ENCODE measurements around the gene MACROH2A2.
"Not testable (repeated sequence)": the region's sequence is repeated elsewhere in the genome, so short reads cannot be mapped to it uniquely, and the experiment has no call there.

Gene MACROH2A2

GRCh38 chr10:70069346-70069745 lies 16.7 kb downstream of the MACROH2A2 start:
- no peaks in the 10 kb centered on the region for H3K9me3 ChIP-seq (ENCODE audit: control insufficient read depth, low read depth, low read length)

GRCh38 chr10:70070834-70071233 lies 18.2 kb downstream of the MACROH2A2 start:
- Histone ChIP-seq H3K4me1 (ENCODE audit: control insufficient read depth, low read depth, low read length) (no peaks in the 10 kb centered on the region), H3K9ac (ENCODE audit: low read length) (no peak overlapping the region), H3K4me3 (ENCODE audit: low read length) (no peak overlapping the region), H3K36me3 (ENCODE audit: control insufficient read depth, low read depth, low read length) (no peaks in the 10 kb centered on the region), H3K27me3 (ENCODE audit: control insufficient read depth, insufficient read depth, low read length) (no peaks in the 10 kb centered on the region), H3K27ac (ENCODE audit: low read length) (no peak overlapping the region), H3K9me3 (ENCODE audit: control insufficient read depth, low read depth, low read length) (no peaks in the 10 kb centered on the region)

More at GRCh38 chr10:70069346-70069745, 16.7 kb downstream of the MACROH2A2 start:
- no peak overlapping the region for H3K4me3 ChIP-seq (ENCODE audit: low read length)
- no peak overlapping the region for H3K9ac ChIP-seq (ENCODE audit: low read length)
- H3K36me3 ChIP-seq (ENCODE audit: control insufficient read depth, low read depth, low read length) = no peaks in the 10 kb centered on the region
- H3K4me1 ChIP-seq (ENCODE audit: control insufficient read depth, low read depth, low read length) = no peaks in the 10 kb centered on the region
- H3K27ac ChIP-seq (ENCODE audit: low read length) = no peak overlapping the region
- no peaks in the 10 kb centered on the region for H3K27me3 ChIP-seq (ENCODE audit: control insufficient read depth, insufficient read depth, low read length)

GRCh38 chr10:70074165-70074564 lies 21.5 kb downstream of the MACROH2A2 start:
- Histone ChIP-seq H3K27me3 (ENCODE audit: control insufficient read depth, insufficient read depth, low read length) (no peaks in the 10 kb centered on the region), H3K27ac (ENCODE audit: low read length) (no peak overlapping the region), H3K36me3 (ENCODE audit: control insufficient read depth, low read depth, low read length) (no peaks in the 10 kb centered on the region), H3K9ac (ENCODE audit: low read length) (no peak overlapping the region), H3K9me3 (ENCODE audit: control insufficient read depth, low read depth, low read length) (no peaks in the 10 kb centered on the region), H3K4me3 (ENCODE audit: low read length) (no peak overlapping the region), H3K4me1 (ENCODE audit: control insufficient read depth, low read depth, low read length) (peaks cover 4% of the 10 kb centered on the region)

- no peak overlapping the region for H3K9ac ChIP-seq (ENCODE audit: low read length)
- H3K9me3 ChIP-seq (ENCODE audit: control insufficient read depth, low read depth, low read length) = no peaks in the 10 kb centered on the region
- H3K27me3 ChIP-seq (ENCODE audit: control insufficient read depth, insufficient read depth, low read length) = no peaks in the 10 kb centered on the region
- H3K36me3 ChIP-seq (ENCODE audit: control insufficient read depth, low read depth, low read length) = no peaks in the 10 kb centered on the region
- peaks cover 4% of the 10 kb centered on the region for H3K4me1 ChIP-seq (ENCODE audit: control insufficient read depth, low read depth, low read length)
- H3K4me3 ChIP-seq (ENCODE audit: low read length) = no peak overlapping the region
- H3K27ac ChIP-seq (ENCODE audit: low read length) = no peak overlapping the region
Measured at GRCh38 chr10:70074971-70075370, 22.3 kb downstream of the MACROH2A2 start.

GRCh38 chr10:70078329-70078728 lies 25.7 kb downstream of the MACROH2A2 start:
- H3K9ac ChIP-seq (ENCODE audit: low read length) = no peak overlapping the region
- peaks cover 4% of the 10 kb centered on the region for H3K4me1 ChIP-seq (ENCODE audit: control insufficient read depth, low read depth, low read length)
- H3K9me3 ChIP-seq (ENCODE audit: control insufficient read depth, low read depth, low read length) = no peaks in the 10 kb centered on the region
- no peak overlapping the region for H3K27ac ChIP-seq (ENCODE audit: low read length)
- no peaks in the 10 kb centered on the region for H3K36me3 ChIP-seq (ENCODE audit: control insufficient read depth, low read depth, low read length)
- H3K4me3 ChIP-seq (ENCODE audit: low read length) = no peak overlapping the region
- H3K27me3 ChIP-seq (ENCODE audit: control insufficient read depth, insufficient read depth, low read length) = no peaks in the 10 kb centered on the region

- Histone ChIP-seq H3K9me3 (ENCODE audit: control insufficient read depth, low read depth, low read length) (no peaks in the 10 kb centered on the region), H3K27me3 (ENCODE audit: control insufficient read depth, insufficient read depth, low read length) (no peaks in the 10 kb centered on the region), H3K4me3 (ENCODE audit: low read length) (no peak overlapping the region), H3K36me3 (ENCODE audit: control insufficient read depth, low read depth, low read length) (no peaks in the 10 kb centered on the region), H3K4me1 (ENCODE audit: control insufficient read depth, low read depth, low read length) (peaks cover 4% of the 10 kb centered on the region), H3K9ac (ENCODE audit: low read length) (no peak overlapping the region), H3K27ac (ENCODE audit: low read length) (no peak overlapping the region)
Measured at GRCh38 chr10:70078937-70079336, 26.3 kb downstream of the MACROH2A2 start.

GRCh38 chr10:70080789-70081188 lies 28.1 kb downstream of the MACROH2A2 start:
- H3K4me1 ChIP-seq (ENCODE audit: control insufficient read depth, low read depth, low read length); H3K9me3 ChIP-seq (ENCODE audit: control insufficient read depth, low read depth, low read length); H3K9ac ChIP-seq (ENCODE audit: low read length); H3K36me3 ChIP-seq (ENCODE audit: control insufficient read depth, low read depth, low read length); H3K27me3 ChIP-seq (ENCODE audit: control insufficient read depth, insufficient read depth, low read length); H3K4me3 ChIP-seq (ENCODE audit: low read length); H3K27ac ChIP-seq (ENCODE audit: low read length): not testable (repeated sequence)

GRCh38 chr10:70084189-70084588 lies 31.5 kb downstream of the MACROH2A2 start:
- Histone ChIP-seq H3K4me1 (ENCODE audit: control insufficient read depth, low read depth, low read length) (peaks cover under 1% of the 10 kb centered on the region), H3K9ac (ENCODE audit: low read length) (no peak overlapping the region), H3K27ac (ENCODE audit: low read length) (no peak overlapping the region), H3K4me3 (ENCODE audit: low read length) (no peak overlapping the region), H3K27me3 (ENCODE audit: control insufficient read depth, insufficient read depth, low read length) (no peaks in the 10 kb centered on the region), H3K36me3 (ENCODE audit: control insufficient read depth, low read depth, low read length) (no peaks in the 10 kb centered on the region), H3K9me3 (ENCODE audit: control insufficient read depth, low read depth, low read length) (no peaks in the 10 kb centered on the region)

GRCh38 chr10:70085975-70086613 lies 33.4 kb downstream of the MACROH2A2 start:
- H3K9me3 ChIP-seq (ENCODE audit: control insufficient read depth, low read depth, low read length) = no peaks in the 10 kb centered on the region
- H3K4me3 ChIP-seq (ENCODE audit: low read length) = no peak overlapping the region
- no peak overlapping the region for H3K27ac ChIP-seq (ENCODE audit: low read length)
- H3K27me3 ChIP-seq (ENCODE audit: control insufficient read depth, insufficient read depth, low read length) = no peaks in the 10 kb centered on the region
- H3K36me3 ChIP-seq (ENCODE audit: control insufficient read depth, low read depth, low read length) = peaks cover 3% of the 10 kb centered on the region
- H3K9ac ChIP-seq (ENCODE audit: low read length) = no peak overlapping the region
- H3K4me1 ChIP-seq (ENCODE audit: control insufficient read depth, low read depth, low read length) = no peaks in the 10 kb centered on the region

GRCh38 chr10:70087616-70088307 lies 35.1 kb downstream of the MACROH2A2 start:
- Histone ChIP-seq H3K4me1 (ENCODE audit: control insufficient read depth, low read depth, low read length) (no peaks in the 10 kb centered on the region), H3K9me3 (ENCODE audit: control insufficient read depth, low read depth, low read length) (no peaks in the 10 kb centered on the region), H3K36me3 (ENCODE audit: control insufficient read depth, low read depth, low read length) (peaks cover 7% of the 10 kb centered on the region), H3K27me3 (ENCODE audit: control insufficient read depth, insufficient read depth, low read length) (no peaks in the 10 kb centered on the region), H3K9ac (ENCODE audit: low read length) (no peak overlapping the region), H3K27ac (ENCODE audit: low read length) (no peak overlapping the region), H3K4me3 (ENCODE audit: low read length) (no peak overlapping the region)

GRCh38 chr10:70088308-70088698 lies 35.7 kb downstream of the MACROH2A2 start:
- Histone ChIP-seq H3K27ac (ENCODE audit: low read length) (no peak overlapping the region), H3K36me3 (ENCODE audit: control insufficient read depth, low read depth, low read length) (peaks cover 7% of the 10 kb centered on the region), H3K4me3 (ENCODE audit: low read length) (no peak overlapping the region), H3K9me3 (ENCODE audit: control insufficient read depth, low read depth, low read length) (no peaks in the 10 kb centered on the region), H3K9ac (ENCODE audit: low read length) (no peak overlapping the region), H3K27me3 (ENCODE audit: control insufficient read depth, insufficient read depth, low read length) (no peaks in the 10 kb centered on the region), H3K4me1 (ENCODE audit: control insufficient read depth, low read depth, low read length) (no peaks in the 10 kb centered on the region)

GRCh38 chr10:70090013-70090412 lies 37.4 kb downstream of the MACROH2A2 start:
- Histone ChIP-seq H3K36me3 (ENCODE audit: control insufficient read depth, low read depth, low read length) (peaks cover 7% of the 10 kb centered on the region), H3K9me3 (ENCODE audit: control insufficient read depth, low read depth, low read length) (no peaks in the 10 kb centered on the region), H3K4me1 (ENCODE audit: control insufficient read depth, low read depth, low read length) (no peaks in the 10 kb centered on the region), H3K27ac (ENCODE audit: low read length) (no peak overlapping the region), H3K4me3 (ENCODE audit: low read length) (no peak overlapping the region), H3K9ac (ENCODE audit: low read length) (no peak overlapping the region), H3K27me3 (ENCODE audit: control insufficient read depth, insufficient read depth, low read length) (no peaks in the 10 kb centered on the region)

Data from iPS-18a (cell line).